K562 treated with DMSO at 1 percent for 24 hours (cell line): Measurements from ENCODE around the gene NKAPD1. TPM values are rescaled to one million over a fixed set of nuclear protein-coding genes. Genes with fewer than 3 reads are reported as not detected.

ENCODE experiments used
- total RNA-seq: library from RNA; unstranded; fragments of 300-600 nt; gene quantifications from 2 replicates; pipeline ENCODE4 v1.2.3, GENCODE V29; 2022; ENCODE audit warnings: low read depth; ENCODE audit not compliant: insufficient read depth

Gene NKAPD1
- total RNA-seq = 11.8 and 12.5 TPM in 2 replicates

GRCh38 chr11:112073941-112074811, at the start of gene NKAPD1, which contains the start of gene PIH1D2:
Gene NKAPD1, plus strand, starts transcription at chr11:112074299. Its CDS starts 1,276 bp downstream, at chr11:112075575.
Gene PIH1D2, minus strand, starts transcription at chr11:112074017. Its CDS starts 843 bp downstream, at chr11:112073174.

GRCh38 chr11:112024773-112025678, 49.1 kb upstream of the NKAPD1 start, which contains the start of gene DLAT:
Gene DLAT, plus strand, starts transcription at chr11:112025408. Its CDS starts 65 bp downstream, at chr11:112025473.

GRCh38 chr11:112086422-112087191, 12.5 kb downstream of the NKAPD1 start, which contains the start of the genes SDHD and TIMM8B:
Gene SDHD, plus strand, starts transcription at chr11:112086873. Its CDS starts 35 bp downstream, at chr11:112086908.
Gene TIMM8B, minus strand, starts transcription at chr11:112086756. Its CDS starts 33 bp downstream, at chr11:112086723.

Other genes with a start within 250 kb of the NKAPD1 start
- gene ALG9, start 202.7 kb upstream of the NKAPD1 start, total RNA-seq = 19.2 and 20.0 TPM in 2 replicates
- 0.61 and 1.0 TPM in 2 replicates for gene FDXACB1, start 195.1 kb upstream of the NKAPD1 start, total RNA-seq
- gene CFAP68, start 194.8 kb upstream of the NKAPD1 start, total RNA-seq = 22.0 and 28.9 TPM in 2 replicates
- 2.2 TPM in 1 of 2 replicates, not detected in the other for gene CRYAB, start 162.5 kb upstream of the NKAPD1 start, total RNA-seq
- 0.22 TPM in 1 of 2 replicates, not detected in the other for gene HSPB2, start 161.6 kb upstream of the NKAPD1 start, total RNA-seq
- 2.5 and 4.2 TPM in 2 replicates for gene C11orf52, start 155.4 kb upstream of the NKAPD1 start, total RNA-seq
- gene DIXDC1, start 137.0 kb upstream of the NKAPD1 start, total RNA-seq = 2.0 and 2.5 TPM in 2 replicates
- gene DLAT, start 48.9 kb upstream of the NKAPD1 start, total RNA-seq = 33.2 and 37.5 TPM in 2 replicates
- 1.4 TPM in 1 of 2 replicates, not detected in the other for gene PIH1D2, start 282 bp upstream of the NKAPD1 start, total RNA-seq
- 64.3 and 70.5 TPM in 2 replicates for gene TIMM8B, start 12.5 kb downstream of the NKAPD1 start, total RNA-seq
- gene SDHD, start 12.6 kb downstream of the NKAPD1 start, total RNA-seq = 87.3 and 101 TPM in 2 replicates
- 15.9 and 19.6 TPM in 2 replicates for gene IL18, start 89.8 kb downstream of the NKAPD1 start, total RNA-seq
- not detected in 2 replicates for gene TEX12, start 93.1 kb downstream of the NKAPD1 start, total RNA-seq
- gene BCO2, start 101.2 kb downstream of the NKAPD1 start, total RNA-seq = 1.2 TPM in 1 of 2 replicates, not detected in the other
- 23.6 and 25.5 TPM in 2 replicates for gene PTS, start 152.1 kb downstream of the NKAPD1 start, total RNA-seq
- gene PLET1, start 186.6 kb downstream of the NKAPD1 start, total RNA-seq = not detected in 2 replicates